Stimulated activated memory B cell treated with anti-CD40 and anti-IgM and Interleukin-4, amounts not matched to agents 10 μg/mL and 1 μg/mL and 100 μg/mL, for 72 hours (primary cell): ENCODE results near the gene STX4.

Experiments
- ATAC-seq: fragments of 150-1000 bp; cut with Tn5 transposase; 2 replicates; pipeline ENCODE4 v1.10.0; 2021
- H3K27ac Mint-ChIP-seq: one replicate; pipeline ENCODE4 v1.8.0; 2022; ENCODE audit warnings: mild to moderate bottlenecking, mixed read lengths
- H3K27me3 Mint-ChIP-seq: one replicate; pipeline ENCODE4 v1.8.0; 2022; ENCODE audit warnings: mixed read lengths
- H3K36me3 Mint-ChIP-seq: one replicate; pipeline ENCODE4 v1.8.0; 2022; ENCODE audit warnings: mixed read lengths
- H3K4me1 Mint-ChIP-seq: one replicate; pipeline ENCODE4 v1.8.0; 2022; ENCODE audit warnings: mixed read lengths
- H3K4me3 Mint-ChIP-seq: one replicate; pipeline ENCODE4 v1.8.0; 2022; ENCODE audit warnings: mild to moderate bottlenecking, moderate library complexity, mixed read lengths
- H3K9me3 Mint-ChIP-seq: one replicate; pipeline ENCODE4 v1.8.0; 2022; ENCODE audit warnings: mixed read lengths

STX4 gene

DNA sequence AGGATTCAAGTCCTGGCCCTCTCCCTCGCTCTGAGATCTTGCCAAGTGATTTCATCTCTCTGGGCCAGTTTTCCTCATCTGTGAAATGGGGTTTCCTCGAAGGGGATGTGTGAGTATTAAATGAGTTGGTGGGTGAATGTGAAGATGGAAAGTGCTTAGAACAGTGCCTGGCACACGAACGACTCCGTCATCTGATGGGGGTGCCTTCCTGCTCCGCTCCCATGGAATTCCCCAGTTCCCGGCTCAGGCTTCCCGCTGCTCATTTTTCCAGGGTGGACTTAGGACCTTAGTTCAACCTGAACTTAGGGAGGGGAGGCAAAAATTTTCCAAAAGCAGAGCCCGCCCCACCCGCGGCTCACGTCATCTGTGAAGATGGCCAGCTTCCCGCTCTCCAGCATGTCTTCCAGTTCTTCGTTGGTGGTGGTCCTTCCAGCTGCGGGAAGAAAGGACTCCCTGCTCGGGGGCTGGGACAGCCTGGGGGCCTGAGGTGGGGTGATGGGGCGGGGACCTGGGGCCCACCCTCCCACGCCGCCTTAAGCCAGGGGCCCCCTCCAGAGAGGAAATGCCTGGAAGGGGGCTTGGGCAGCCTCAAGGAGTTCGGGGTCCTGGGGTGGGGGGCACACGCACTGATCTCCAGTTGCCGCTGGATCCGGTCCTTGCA, 36.9 kb upstream of the STX4 start:
- Mint-ChIP-seq H3K27me3 (no peaks in the 10 kb centered on the region), H3K9me3 (no peaks in the 10 kb centered on the region), H3K4me3 (peak overlapping the region; percentile 89), H3K4me1 (peaks cover 26% of the 10 kb centered on the region), H3K36me3 (no peaks in the 10 kb centered on the region), H3K27ac (peak overlapping the region; percentile 88)
- peak; percentile 25 for ATAC-seq

DNA sequence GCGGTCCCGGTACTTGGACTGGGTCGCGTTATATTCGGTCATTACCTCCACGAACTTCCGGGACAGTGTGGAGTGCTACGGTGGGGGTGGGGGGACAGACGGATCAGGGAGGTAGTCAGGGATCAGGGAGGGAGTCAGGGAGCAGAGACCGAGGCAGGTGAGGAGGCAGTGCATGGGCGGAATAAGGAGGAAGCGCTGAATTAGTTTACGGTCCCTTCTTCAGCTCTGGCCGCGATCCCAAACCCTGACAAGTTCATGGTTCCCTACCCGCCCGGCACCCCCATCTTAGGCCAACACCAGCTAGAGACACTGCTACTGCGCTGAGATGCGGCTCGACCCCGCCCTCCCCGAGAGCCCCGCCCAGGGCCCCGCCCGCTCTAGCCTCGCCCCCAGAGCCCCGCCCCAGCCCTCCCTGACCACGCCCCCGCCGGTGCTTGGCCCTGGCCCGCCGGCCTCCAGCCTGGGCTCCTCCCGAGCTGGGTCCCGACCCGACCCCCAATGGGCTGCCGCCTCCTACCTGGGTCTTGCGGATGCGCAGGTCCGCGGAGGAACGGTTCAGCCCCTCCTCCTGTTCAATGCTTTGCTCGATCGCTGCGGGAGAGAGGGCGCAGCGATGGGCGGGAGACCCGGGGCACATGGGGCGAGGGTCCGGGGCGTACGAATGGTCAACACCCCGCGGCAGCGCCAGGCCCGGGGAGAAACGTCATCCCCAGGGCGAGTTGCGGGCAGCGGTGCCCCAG, 36.2 kb upstream of the STX4 start:
- H3K27ac Mint-ChIP-seq = peak overlapping the region; percentile 88
- H3K27me3 Mint-ChIP-seq = no peaks in the 10 kb centered on the region
- ATAC-seq = peak; percentile 95
- H3K4me3 Mint-ChIP-seq = peak overlapping the region; percentile 89
- peaks cover 26% of the 10 kb centered on the region for H3K4me1 Mint-ChIP-seq
- no peaks in the 10 kb centered on the region for H3K9me3 Mint-ChIP-seq
- no peaks in the 10 kb centered on the region for H3K36me3 Mint-ChIP-seq

DNA sequence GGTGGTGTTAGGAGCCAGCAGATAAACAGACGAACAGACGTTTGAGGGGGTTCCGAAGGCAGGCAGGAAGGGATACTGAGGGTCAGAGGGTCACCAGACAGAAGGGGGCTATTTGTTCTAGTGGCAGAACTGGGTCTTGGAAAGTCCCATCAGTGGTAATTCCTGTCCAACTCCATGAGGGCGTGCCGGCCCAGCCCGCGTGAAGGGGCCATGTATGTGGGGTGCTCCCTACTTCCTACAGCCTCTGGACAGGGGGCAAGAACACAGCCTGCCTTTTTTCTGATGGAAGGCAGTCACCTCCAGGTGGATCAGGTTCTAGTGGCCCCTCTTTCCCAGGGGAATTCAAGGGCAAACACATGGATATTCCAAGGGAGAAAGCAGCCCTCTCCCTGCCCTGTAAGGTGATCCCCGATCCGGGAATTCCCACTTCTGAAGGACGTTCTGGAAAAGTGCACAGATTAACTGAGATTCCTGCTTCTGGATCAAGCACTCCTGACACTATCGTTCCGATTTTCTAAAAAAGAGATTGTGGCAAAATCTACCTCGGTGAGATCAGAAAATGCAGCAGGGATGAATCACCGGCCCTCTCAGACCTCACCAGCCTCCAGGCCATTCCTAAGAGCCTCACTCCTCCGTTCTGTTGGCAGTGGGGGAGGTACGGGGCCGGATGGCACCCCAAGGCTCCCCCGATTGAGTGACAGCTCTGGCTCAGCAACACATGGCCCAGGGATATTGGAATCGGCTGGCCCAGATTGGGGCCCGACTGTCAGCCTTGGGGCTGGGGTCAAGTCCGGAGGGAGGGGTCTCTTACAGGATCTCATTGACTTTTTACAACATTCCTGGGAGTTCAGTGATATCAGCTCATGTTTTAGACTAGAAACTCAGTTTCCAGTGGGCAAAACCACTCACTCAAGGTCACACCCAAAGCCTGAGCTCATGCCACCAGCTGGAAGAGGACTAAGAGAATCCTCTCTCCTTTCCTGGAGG, 35.3 kb upstream of the STX4 start:
- H3K27me3 Mint-ChIP-seq = no peaks in the 10 kb centered on the region
- H3K4me1 Mint-ChIP-seq = peaks cover 26% of the 10 kb centered on the region
- H3K27ac Mint-ChIP-seq = peak overlapping the region; percentile 88
- H3K4me3 Mint-ChIP-seq = peak overlapping the region; percentile 89
- no peaks in the 10 kb centered on the region for H3K9me3 Mint-ChIP-seq
- ATAC-seq = no peak
- H3K36me3 Mint-ChIP-seq = no peaks in the 10 kb centered on the region

DNA sequence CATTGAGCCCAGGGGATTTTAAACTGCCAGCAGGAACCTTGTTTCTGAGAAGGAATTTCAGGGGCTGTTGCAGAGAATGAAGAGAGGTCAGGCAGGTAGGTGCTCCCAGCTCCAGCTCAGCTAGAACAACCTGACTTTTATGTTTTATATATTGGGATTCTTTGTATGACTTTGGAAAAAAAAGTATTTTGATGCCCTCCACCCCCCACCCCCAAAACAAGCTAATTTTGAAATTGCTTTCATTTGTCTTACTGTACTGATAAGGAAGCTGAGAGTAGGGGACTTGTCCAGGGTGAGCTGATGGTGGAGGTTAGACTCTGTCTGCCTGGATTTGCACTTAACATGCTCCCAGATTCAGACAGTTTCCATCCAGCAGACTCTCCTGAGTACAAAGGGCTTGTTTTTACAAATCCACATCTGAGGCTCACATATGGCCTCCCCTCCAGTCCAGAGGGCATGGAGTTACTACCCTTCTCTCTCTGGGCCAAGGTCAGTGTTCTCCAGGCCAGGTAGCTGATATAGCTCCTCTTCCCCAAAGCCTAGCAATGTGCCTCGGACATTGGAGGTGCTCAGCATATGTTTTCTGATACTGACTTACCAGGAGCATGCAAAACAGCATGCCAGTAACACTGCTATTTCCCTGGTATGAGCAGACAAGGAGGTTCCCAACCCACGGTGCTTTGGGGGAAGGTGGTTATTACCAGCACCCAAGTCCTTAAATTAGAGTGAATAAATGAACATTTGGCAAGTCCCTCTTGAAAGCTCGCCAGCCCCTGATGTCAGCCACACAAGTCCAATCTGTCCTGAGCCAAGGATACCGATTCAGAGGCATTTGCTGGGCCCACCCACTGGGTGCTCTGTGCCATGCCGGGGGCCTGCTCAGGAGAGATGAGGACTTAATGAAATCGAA, 34.3 kb upstream of the STX4 start:
- Mint-ChIP-seq H3K27ac (no peak overlapping the region), H3K4me1 (peaks cover 26% of the 10 kb centered on the region), H3K9me3 (no peaks in the 10 kb centered on the region), H3K27me3 (no peaks in the 10 kb centered on the region), H3K4me3 (no peak overlapping the region), H3K36me3 (no peaks in the 10 kb centered on the region)
- no peak for ATAC-seq

DNA sequence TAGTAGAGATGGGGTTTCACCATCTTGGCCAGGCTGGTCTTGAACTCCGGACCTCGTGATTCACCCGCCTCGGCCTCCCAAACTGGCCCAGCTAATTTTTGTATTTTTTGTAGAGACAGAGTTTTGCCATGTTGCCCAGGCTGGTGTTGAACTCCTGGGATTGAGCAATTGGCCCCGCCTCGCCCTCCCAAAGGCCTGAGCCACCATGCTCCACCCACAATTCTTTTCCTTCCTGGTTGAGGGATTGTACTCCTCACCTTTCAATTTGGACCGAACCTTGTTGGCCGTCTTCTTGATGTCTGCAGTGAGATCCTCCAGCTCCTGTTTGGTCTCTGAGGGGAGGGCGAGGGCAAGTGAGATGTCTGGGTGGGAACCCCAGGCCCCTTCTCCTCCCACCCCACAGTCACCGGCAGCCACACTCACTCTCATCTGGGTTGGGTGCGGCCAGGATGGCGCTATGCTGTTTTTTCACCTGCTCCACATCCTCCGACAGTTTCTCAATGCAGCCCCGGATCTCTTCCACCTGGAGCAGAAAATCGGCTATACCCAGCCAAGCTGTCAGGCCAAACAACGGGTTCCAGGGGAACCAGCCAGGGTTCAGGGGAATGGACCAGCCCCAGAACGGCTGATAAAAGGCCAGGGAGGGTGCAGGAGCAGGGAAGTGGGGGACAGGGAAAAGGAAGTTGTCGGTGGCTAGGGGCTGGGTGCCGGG, 32.5 kb upstream of the STX4 start:
- ATAC-seq = no peak
- Mint-ChIP-seq H3K27ac (no peak overlapping the region), H3K9me3 (no peaks in the 10 kb centered on the region), H3K36me3 (no peaks in the 10 kb centered on the region), H3K27me3 (peaks cover 5% of the 10 kb centered on the region), H3K4me1 (peaks cover 14% of the 10 kb centered on the region), H3K4me3 (no peak overlapping the region)

DNA sequence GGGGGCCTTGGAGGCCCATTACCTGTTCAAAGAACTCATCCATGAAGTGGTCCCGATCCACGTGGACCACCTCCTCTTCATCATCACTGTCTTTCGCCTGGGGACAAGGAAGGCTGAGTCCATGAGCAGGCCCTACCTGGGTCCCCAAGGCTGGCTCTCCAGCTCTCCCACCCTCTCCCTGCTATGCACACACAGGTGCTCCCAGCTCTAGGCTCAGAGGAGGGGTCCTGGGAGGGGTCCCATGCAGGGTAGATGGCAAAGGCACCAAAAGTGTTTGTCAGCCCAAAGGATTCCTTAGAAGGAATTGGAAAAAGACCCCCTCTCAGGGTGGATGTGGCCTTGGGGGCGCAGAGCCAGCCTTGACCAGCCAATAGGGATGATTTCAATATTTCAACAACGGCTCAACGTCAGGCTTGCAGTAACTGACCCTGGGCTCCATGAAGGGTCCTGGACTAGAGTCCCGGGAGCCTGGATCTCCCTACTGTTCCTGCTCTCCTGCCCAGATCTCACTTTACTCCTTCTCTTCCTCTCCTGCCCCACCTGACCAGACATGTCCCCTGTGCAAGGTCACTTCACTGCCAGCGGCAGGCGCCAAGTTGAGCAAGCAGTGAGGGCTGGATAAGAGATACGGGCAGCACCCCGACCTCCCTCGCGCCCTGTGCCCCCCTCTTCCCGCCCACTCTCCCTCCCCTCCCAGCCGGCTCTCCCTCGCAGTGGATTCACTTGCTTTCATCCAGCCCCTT, 31.7 kb upstream of the STX4 start:
- Mint-ChIP-seq H3K4me1 (peaks cover 6% of the 10 kb centered on the region), H3K27me3 (peaks cover 14% of the 10 kb centered on the region), H3K36me3 (no peaks in the 10 kb centered on the region), H3K4me3 (no peak overlapping the region), H3K27ac (no peak overlapping the region), H3K9me3 (no peaks in the 10 kb centered on the region)
- ATAC-seq = no peak

DNA sequence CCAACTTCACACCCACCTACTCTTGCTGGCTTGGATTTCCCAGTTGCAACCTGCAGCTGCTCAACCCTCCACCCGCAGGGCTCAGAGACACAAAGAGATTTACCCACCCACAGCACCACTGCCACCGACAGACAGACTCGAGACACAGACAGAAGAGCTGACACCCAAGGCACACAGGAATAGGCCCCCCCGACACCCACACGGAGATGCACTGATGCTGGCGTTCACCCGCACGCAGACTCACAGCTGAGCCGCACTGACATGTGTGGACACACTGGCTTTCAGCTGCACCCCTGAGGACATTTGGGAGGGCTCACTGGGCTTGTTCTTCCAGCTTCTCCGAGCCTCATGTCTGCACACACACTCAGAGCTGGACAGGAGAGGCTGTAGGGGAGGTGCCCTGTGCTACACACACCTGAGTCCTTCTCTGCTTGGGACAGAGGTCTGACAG, 31.1 kb upstream of the STX4 start:
- Mint-ChIP-seq H3K27ac (no peak overlapping the region), H3K36me3 (no peaks in the 10 kb centered on the region), H3K9me3 (no peaks in the 10 kb centered on the region), H3K4me1 (peaks cover 5% of the 10 kb centered on the region), H3K4me3 (no peak overlapping the region), H3K27me3 (peaks cover 19% of the 10 kb centered on the region)
- ATAC-seq = no peak

DNA sequence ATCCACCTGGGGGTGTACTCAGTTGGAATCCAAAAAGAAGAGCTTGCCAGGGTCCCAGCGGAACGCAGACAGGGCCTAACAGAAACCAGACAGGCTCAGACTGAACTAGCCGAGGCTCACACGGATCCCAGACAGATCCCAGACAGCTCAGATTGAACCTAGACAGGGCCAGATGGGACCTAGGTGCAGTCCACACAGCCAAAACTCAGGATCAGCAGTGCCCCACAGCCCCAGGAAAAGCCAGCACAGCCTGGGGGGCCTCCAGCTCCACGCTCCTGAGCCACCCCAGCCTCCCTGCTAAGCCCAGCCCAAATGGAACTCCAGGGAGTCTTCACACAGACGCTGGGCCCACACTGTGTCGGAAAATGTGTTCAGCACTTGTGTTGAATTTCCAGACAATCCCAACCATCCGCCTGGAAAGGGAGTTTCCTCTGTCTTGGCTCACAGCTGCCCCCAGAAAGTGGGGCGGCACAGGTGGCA, 30.5 kb upstream of the STX4 start:
- Mint-ChIP-seq H3K27me3 (peaks cover 24% of the 10 kb centered on the region), H3K27ac (peak overlapping the region; percentile 7), H3K36me3 (no peaks in the 10 kb centered on the region), H3K4me3 (no peak overlapping the region), H3K9me3 (no peaks in the 10 kb centered on the region), H3K4me1 (no peaks in the 10 kb centered on the region)
- ATAC-seq = no peak

DNA sequence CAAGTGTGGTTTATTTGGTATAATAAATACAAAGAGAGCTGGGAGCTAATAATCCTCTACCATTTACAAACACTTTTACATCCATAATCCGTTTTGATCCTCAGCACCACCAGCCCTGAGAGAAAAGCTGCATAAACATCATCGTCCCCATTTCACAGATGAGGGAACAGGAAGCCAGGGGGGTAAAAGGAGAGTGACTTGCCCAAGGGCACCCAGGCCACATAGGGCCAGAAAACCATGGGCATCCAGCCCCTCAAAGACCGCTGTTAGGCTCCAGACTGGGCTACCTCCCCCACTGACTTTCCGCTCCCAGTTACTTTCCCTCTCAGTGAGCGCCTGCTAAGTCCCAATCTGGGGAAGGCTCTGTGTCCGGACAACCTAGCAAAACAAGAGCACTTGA, 29.6 kb upstream of the STX4 start:
- no peaks in the 10 kb centered on the region for H3K36me3 Mint-ChIP-seq
- no peak overlapping the region for H3K4me3 Mint-ChIP-seq
- peaks cover 31% of the 10 kb centered on the region for H3K27me3 Mint-ChIP-seq
- no peaks in the 10 kb centered on the region for H3K9me3 Mint-ChIP-seq
- peak overlapping the region; percentile 7 for H3K27ac Mint-ChIP-seq
- ATAC-seq = no peak
- no peaks in the 10 kb centered on the region for H3K4me1 Mint-ChIP-seq

DNA sequence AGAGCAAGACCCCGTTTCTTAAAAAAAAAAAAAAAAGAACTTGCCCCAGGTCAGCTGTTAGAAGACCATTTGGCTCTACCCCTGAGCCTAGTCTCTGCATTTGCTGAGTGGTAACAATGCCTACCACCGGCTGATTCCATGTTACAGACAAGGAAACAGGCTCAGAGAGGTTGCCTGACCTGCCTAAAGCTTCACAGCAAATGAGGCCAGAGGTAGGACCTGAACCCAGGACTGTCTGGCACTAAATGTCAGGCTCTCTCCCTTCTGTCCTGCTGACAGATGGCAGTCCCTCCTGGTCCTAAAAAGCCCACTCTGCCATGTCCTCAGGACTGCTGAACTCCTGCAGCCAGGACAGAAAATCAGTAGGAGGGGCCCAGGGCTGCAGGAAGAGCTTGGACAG, 28.7 kb upstream of the STX4 start:
- no peak overlapping the region for H3K4me3 Mint-ChIP-seq
- no peaks in the 10 kb centered on the region for H3K4me1 Mint-ChIP-seq
- no peaks in the 10 kb centered on the region for H3K9me3 Mint-ChIP-seq
- peaks cover 40% of the 10 kb centered on the region for H3K27me3 Mint-ChIP-seq
- no peak overlapping the region for H3K27ac Mint-ChIP-seq
- no peaks in the 10 kb centered on the region for H3K36me3 Mint-ChIP-seq
- no peak for ATAC-seq

DNA sequence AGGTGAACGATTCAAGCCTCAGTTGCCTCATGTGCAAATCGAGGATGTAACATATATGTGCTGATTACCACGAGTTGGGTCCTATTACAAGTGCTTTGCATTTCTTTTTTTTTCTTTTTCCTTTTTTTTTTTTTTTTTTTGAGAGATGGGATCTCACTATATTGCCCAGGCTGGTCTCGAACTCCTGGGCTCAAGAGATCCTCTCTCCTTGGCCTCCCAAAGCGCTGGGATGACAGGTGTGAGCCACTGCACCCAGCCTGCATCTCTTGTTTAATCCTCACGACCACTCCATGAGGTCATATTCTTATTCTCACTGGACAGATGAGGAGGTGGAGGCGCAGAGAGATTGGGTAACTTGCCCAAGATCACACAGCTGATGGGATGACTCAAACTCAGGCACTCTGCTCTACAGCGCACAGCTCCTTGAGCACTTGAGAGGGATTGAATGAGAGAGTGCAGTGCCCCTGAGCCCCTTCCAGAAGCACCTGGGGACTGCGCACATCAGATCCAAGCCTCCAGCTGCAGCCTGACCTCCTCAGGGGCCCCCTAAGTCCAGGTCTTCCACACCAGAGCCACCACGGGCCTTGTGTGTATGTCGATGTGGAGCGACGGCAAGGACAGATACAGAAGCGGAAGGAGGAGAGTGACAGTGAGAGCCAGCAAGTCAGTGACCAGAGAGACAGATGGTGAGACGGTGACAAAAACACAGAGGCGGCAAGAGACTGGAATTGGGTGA, 27.8 kb upstream of the STX4 start:
- ATAC-seq = no peak
- Mint-ChIP-seq H3K27me3 (peaks cover 47% of the 10 kb centered on the region), H3K4me1 (no peaks in the 10 kb centered on the region), H3K36me3 (no peaks in the 10 kb centered on the region), H3K27ac (peak overlapping the region; percentile 27), H3K9me3 (no peaks in the 10 kb centered on the region), H3K4me3 (no peak overlapping the region)

DNA sequence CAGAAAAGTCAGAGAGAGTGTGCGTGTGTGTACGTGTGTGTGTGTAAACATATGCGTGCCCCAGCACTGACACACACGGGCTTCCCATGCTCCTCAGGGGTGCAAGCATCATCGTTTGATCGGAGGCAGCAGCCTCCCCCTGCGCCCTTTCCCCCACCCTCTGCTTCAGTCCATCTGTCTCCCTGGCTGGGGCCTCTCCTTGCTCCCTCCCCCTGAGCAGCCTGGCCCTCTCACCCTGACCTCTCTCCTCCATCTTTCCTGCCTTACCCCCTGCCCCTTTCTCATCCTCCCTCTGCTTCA, 27.3 kb upstream of the STX4 start:
- no peak for ATAC-seq
- Mint-ChIP-seq H3K9me3 (no peaks in the 10 kb centered on the region), H3K36me3 (no peaks in the 10 kb centered on the region), H3K4me3 (no peak overlapping the region), H3K4me1 (peaks cover under 1% of the 10 kb centered on the region), H3K27me3 (peaks cover 49% of the 10 kb centered on the region), H3K27ac (no peak overlapping the region)

DNA sequence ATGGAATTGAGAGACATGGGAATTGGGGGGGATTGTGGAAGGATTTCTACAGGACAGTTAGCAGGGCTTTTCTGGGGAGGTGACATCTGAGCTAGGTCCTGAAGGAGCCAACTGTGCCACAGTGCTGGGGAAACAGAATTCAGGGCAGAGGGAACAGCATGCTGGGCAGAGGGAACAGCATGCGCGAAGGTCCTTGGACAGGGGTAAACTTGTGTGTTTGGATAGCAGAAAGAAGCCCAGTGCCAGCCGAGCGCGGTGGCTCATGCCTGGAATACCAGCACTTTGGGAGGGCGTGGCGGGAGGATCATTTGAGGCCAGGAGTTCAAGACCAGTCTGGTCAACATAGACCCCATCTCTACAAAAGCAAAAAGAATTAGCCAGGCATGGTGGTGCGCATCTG, 26.8 kb upstream of the STX4 start:
- H3K27ac Mint-ChIP-seq = no peak overlapping the region
- no peak for ATAC-seq

More for the DNA sequence above, 26.8 kb upstream of the STX4 start:
- H3K27me3 Mint-ChIP-seq = peaks cover 55% of the 10 kb centered on the region
- no peaks in the 10 kb centered on the region for H3K9me3 Mint-ChIP-seq
- H3K4me1 Mint-ChIP-seq = peaks cover 6% of the 10 kb centered on the region
- no peaks in the 10 kb centered on the region for H3K36me3 Mint-ChIP-seq
- H3K4me3 Mint-ChIP-seq = no peak overlapping the region
